ENCODE measurements around the gene ARVCF.

The ARVCF gene

GRCh38 chr22:20016734-20017621 lies at the start of gene ARVCF:
Gene ARVCF (minus strand): TSS chr22:20016823. CDS start chr22:19990794, 26,029 bp downstream.
- DNase-seq: peak; percentile 83

GRCh38 chr22:20065896-20066616 lies 49.4 kb upstream of the ARVCF start:
- no peak for DNase-seq

- DNase-seq: no peak
Measured at GRCh38 chr22:20064545-20065262, 48.1 kb upstream of the ARVCF start.

- no peak for DNase-seq
Measured at GRCh38 chr22:20064140-20064480, 47.5 kb upstream of the ARVCF start.

- no peak for DNase-seq
Measured at GRCh38 chr22:20063271-20064139, 46.9 kb upstream of the ARVCF start.

GRCh38 chr22:20062766-20063083 lies 46.1 kb upstream of the ARVCF start:
- no peak for DNase-seq

GRCh38 chr22:20062043-20062765 lies 45.6 kb upstream of the ARVCF start:
- no peak for DNase-seq

- no peak for DNase-seq
Measured at GRCh38 chr22:20061481-20061861, 44.8 kb upstream of the ARVCF start.

GRCh38 chr22:20060700-20061480 lies 44.3 kb upstream of the ARVCF start:
- no peak for DNase-seq

- DNase-seq: no peak
Measured at GRCh38 chr22:20058989-20059770, 42.6 kb upstream of the ARVCF start.

GRCh38 chr22:20057596-20058268 lies 41.1 kb upstream of the ARVCF start:
- DNase-seq: no peak

- DNase-seq: no peak
Measured at GRCh38 chr22:20056696-20057386, 40.2 kb upstream of the ARVCF start.

GRCh38 chr22:20056161-20056560 lies 39.5 kb upstream of the ARVCF start:
- no peak for DNase-seq

- no peak for DNase-seq
Measured at GRCh38 chr22:20055654-20056053, 39.0 kb upstream of the ARVCF start.

GRCh38 chr22:20055144-20055543 lies 38.5 kb upstream of the ARVCF start:
- no peak for DNase-seq

- no peak for DNase-seq
Measured at GRCh38 chr22:20054485-20054884, 37.9 kb upstream of the ARVCF start.

GRCh38 chr22:20054034-20054427 lies 37.4 kb upstream of the ARVCF start:
- DNase-seq: no peak

- DNase-seq: no peak
Measured at GRCh38 chr22:20053407-20054033, 36.9 kb upstream of the ARVCF start.
